Upper lobe of left lung (tissue), 4 donors: ENCODE results near the gene MCFD2.

ENCODE experiments used
- EP300 ChIP-seq, 4 donors: sonication (generic); formaldehyde crosslinking; IDR thresholded peaks; one replicate each; pipeline ENCODE4 v1.5.1; 2017; ENCODE audit warnings: antibody characterized with exemption in 4 of 4, control low read depth in 2 of 4
- POLR2A ChIP-seq, 4 donors: fragments of 450-650 bp; IDR thresholded peaks; one replicate each; pipeline ENCODE4 v1.5.1; 2016 to 2017; ENCODE audit warnings: antibody characterized with exemption in 4 of 4, mild to moderate bottlenecking in 2 of 4
- TF ChIP-seq, protein P1 (sequence below), 6 experiments: fragments of 450-650 bp in 4 of 6; fragments of 200-600 bp in 2 of 6; sonication (generic) in 2 of 6; IDR thresholded peaks; one replicate each; pipeline ENCODE4 v1.5.1; 2016 to 2019; ENCODE audit warnings: antibody characterized with exemption in 6 of 6

DNA sequence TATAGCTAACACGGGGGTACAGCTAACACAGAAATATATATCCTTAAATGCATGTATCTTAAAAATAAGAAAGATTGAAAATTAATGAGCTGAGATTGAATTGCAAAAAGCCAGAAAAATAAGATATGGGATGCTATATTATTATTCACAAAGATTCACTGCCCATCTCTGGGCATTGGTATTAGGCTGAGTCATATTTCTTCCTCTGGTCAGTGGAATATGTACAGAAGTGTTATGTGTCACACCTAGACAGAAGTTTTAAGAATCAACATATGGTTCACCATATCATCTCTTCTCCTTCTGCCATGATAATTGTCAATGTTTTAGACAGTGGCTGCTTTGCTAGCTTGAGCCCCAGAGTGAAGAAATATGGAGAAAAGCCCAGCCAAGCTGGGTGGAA lies 14.0 kb upstream of the MCFD2 start:
- TF ChIP-seq, protein P1, sequence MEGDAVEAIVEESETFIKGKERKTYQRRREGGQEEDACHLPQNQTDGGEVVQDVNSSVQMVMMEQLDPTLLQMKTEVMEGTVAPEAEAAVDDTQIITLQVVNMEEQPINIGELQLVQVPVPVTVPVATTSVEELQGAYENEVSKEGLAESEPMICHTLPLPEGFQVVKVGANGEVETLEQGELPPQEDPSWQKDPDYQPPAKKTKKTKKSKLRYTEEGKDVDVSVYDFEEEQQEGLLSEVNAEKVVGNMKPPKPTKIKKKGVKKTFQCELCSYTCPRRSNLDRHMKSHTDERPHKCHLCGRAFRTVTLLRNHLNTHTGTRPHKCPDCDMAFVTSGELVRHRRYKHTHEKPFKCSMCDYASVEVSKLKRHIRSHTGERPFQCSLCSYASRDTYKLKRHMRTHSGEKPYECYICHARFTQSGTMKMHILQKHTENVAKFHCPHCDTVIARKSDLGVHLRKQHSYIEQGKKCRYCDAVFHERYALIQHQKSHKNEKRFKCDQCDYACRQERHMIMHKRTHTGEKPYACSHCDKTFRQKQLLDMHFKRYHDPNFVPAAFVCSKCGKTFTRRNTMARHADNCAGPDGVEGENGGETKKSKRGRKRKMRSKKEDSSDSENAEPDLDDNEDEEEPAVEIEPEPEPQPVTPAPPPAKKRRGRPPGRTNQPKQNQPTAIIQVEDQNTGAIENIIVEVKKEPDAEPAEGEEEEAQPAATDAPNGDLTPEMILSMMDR (IDR thresholded peaks at IDR 0.05): no peak
- TF ChIP-seq EP300 (IDR thresholded peaks at IDR 0.05) (no peak), POLR2A (IDR thresholded peaks at IDR 0.05) (no peak)
